ENCODE data around the gene ATP6V1G1.

The ATP6V1G1 gene

DNA sequence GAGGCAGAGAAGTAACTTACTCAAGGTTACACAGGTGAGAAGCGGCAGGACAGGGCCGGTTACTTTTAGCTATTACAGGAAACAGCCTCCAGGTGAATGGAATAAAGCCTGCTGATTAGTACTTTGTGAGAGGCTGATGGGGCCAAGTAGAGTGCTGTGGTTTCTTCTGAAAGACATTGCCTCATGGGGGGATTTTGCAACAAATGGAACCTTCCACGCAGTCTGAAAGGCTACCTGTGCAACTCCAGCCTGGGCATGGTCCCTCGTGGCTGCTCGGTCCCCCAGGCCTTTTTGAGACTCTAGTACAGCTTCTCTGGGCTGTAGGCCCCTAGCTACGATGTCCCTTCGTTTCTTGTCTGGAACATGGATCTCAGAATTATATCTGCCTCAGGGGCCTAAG lies 25.5 kb downstream of the ATP6V1G1 start:
- peak in 1 of 3 experiments; percentile 36 for DNase-seq

- DNase-seq = no peak
These were observed 26.4 kb downstream of the ATP6V1G1 start for GRCh38 chr9:114613919-114614318.

- no peak for DNase-seq
These were observed 26.8 kb downstream of the ATP6V1G1 start for GRCh38 chr9:114614373-114614772.

GRCh38 chr9:114616684-114617520 lies 29.3 kb downstream of the ATP6V1G1 start:
- peak in 1 of 3 experiments; percentile 35 for DNase-seq

DNA sequence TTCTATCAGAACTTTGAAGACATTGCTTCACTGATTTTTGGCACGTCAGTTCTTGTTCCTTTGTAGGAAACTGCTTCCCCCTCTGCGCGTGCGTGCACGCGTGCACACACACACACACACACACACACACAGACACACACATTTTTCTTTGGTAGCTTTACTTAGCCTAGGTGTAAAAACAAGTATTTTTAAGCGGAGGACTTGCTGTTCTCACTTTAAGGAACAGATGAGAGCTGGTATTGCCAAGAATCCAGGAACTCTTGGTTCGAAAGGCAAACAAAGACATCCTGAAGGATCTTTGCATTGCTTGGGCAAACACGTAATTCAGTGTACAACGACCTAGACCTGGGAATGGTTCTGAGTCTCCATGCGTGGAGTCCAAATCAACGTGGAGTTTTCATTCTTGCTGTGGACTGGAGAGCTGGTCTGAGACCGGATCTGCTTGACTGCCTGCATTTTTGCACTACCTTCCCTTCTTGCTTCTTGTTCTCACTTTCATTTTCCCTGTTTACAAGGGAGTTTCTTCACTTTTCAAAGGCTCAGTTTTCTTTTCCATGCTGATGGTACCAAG lies 31.7 kb downstream of the ATP6V1G1 start:
- DNase-seq = no peak

GRCh38 chr9:114621561-114621960 lies 34.0 kb downstream of the ATP6V1G1 start:
- DNase-seq = no peak

- no peak for DNase-seq
These were observed 34.5 kb downstream of the ATP6V1G1 start for GRCh38 chr9:114621975-114622609.

GRCh38 chr9:114624677-114625076 lies 37.1 kb downstream of the ATP6V1G1 start:
- no peak for DNase-seq

DNA sequence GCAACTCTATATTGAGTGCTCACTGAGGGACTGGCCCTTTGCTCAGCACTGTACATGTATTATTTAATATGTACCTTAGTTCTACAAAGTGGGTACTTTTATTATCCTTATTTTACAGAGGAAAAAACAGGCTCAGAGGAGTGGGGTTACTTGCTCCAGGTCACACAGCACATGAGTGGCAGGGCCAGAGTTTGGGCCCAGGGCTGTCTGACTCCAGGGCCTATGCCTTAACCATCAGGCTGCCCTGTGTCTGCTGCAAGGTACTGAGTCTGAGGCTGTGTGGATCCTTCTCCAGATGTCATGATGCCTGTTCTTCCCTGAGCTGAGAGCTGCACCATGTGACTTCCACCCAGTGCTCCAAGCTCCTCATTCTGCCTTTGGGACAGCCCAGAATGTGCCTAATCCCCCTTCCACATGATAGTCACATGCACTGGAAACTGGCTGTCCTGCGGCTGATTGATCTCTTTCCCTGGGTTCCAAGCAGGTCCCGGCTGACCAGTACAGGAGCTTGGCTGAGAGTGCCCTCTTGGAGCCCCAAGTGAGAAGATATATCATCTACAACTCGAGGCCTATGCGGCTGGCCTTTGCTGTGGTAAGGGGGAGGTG lies 38.9 kb downstream of the ATP6V1G1 start:
- no peak for DNase-seq

- DNase-seq = no peak
These were observed 40.0 kb downstream of the ATP6V1G1 start for GRCh38 chr9:114627553-114627952.

- no peak for DNase-seq
These were observed 42.1 kb downstream of the ATP6V1G1 start for GRCh38 chr9:114629563-114630090.

- DNase-seq = no peak
These were observed 43.6 kb downstream of the ATP6V1G1 start for GRCh38 chr9:114631166-114631565.

DNA sequence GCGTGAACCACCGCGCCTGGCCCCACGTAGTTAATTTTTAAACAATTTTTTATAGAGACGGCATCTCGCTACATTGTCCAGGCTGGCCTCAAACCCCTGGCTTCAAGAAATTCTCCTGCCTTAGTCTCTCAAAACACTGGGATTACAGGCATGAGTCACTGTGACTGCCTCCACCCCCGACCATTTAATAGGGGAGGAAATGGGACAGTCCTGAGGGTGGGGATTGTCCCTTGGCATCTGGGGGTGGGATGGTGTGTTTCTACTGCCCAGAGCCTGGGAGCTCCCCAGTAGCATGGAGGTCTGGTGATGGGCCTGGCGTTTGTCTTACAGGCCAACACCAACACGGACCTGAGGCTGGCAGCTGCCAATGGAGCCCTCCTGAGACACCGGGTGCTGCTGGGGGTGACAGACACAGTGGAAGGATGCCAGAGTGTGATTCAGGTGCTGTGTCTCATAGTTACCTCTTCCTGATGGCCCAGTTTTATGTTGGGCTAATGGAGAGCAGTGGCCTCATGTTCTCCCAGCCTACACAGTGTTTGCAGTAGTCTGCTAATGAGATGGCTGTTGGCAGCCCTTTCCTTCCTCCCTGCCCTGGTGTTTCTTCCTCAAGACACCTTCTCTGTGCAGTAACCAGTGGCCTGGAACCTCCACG lies 46.0 kb downstream of the ATP6V1G1 start:
- DNase-seq = no peak

GRCh38 chr9:114634387-114634786 lies 46.8 kb downstream of the ATP6V1G1 start:
- no peak for DNase-seq

GRCh38 chr9:114638404-114638803 lies 50.8 kb downstream of the ATP6V1G1 start:
- DNase-seq = no peak

GRCh38 chr9:114641967-114642366 lies 54.4 kb downstream of the ATP6V1G1 start:
- DNase-seq = no peak

DNA sequence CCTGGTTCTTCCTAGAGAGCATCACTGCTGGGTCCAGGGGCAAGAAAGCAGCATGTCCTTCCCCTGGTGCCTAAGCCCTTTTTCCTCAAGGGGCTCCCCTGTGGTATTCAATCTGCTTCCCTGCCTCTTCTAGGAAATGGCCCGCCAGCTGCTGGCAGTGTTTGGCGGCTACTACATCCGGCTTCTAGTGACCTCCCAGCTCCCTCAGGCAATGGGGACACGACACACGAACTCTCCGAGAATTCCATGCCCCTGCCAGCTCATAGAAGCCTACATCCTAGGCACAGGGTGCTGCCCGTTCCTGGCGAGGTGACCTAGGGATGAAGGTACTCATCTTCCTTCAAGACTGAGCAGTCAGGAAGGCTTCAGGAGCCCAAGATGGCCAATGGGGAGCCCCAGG lies 55.4 kb downstream of the ATP6V1G1 start:
- no peak for DNase-seq

DNA sequence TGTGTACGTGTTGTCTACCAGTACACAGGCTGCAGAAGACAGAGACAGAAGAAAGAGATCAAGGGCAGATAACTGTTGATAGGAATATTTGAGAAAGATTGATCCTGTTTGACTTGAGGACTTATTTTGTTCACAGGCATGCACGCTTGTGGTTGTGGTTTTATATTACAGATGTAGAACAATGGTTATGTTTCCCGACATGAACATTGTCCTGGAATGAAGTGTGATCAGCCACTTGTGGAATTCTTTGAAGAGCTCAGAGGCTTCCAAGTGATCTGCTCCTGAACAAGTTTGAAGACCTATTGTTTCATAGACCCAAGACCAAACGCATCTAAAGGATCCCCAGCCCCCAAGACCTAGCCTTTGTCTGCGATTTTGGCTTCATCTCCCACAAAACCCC lies 56.3 kb downstream of the ATP6V1G1 start:
- no peak for DNase-seq
